Neural progenitor cell (in vitro differentiated cells): ENCODE measurements around the gene PLEKHA5.

Experiments used
- CTCF ChIP-seq: fragments of 200-600 bp; sonication (generic); IDR thresholded peaks from 2 replicates; pipeline ENCODE4 v1.5.1; 2017; ENCODE audit warnings: antibody characterized with exemption, mild to moderate bottlenecking
- EZH2 ChIP-seq: fragments of 200-600 bp; sonication (generic); IDR thresholded peaks from 2 replicates; pipeline ENCODE4 v1.6.1; 2017; ENCODE audit warnings: antibody characterized with exemption, mild to moderate bottlenecking, moderate library complexity

GRCh38 chr12:19196959-19197630 is 67.6 kb downstream of the PLEKHA5 start:
- TF ChIP-seq CTCF: no peak
- TF ChIP-seq EZH2: no peak
